Esophagus squamous epithelium (tissue), 5 donors: ENCODE measurements around the gene SPON2. TPM values are rescaled to one million over a fixed set of nuclear protein-coding genes. Genes with fewer than 3 reads are reported as not detected.

Experiments
- DNase-seq: peaks from one replicate; lab custom pipeline; 2025; lab: John Stamatoyannopoulos, UW
- H3K27ac ChIP-seq, 4 donors: fragments of 200-600 bp; sonication (generic); one replicate each; pipeline ENCODE4 v1.5.1; 2016 to 2019; ENCODE audit warnings: mild to moderate bottlenecking in 1 of 4
- H3K27me3 ChIP-seq, 4 donors: fragments of 200-600 bp; sonication (generic); 1 replicate in 3 of 4; 2 replicates in 1 of 4; pipeline versions ENCODE4 v1.5.1 to v1.6.0; 2017 to 2021; ENCODE audit warnings: antibody characterized with exemption in 1 of 4
- H3K36me3 ChIP-seq, 3 donors: fragments of 200-600 bp; sonication (generic); one replicate each; pipeline ENCODE4 v1.5.1; 2016 to 2019
- H3K4me1 ChIP-seq, 3 donors: fragments of 200-600 bp; sonication (generic); one replicate each; pipeline ENCODE4 v1.5.1; 2017 to 2019
- H3K4me3 ChIP-seq, 4 donors: fragments of 200-600 bp; sonication (generic); 1 replicate in 3 of 4; 2 replicates in 1 of 4; pipeline ENCODE4 v1.5.1; 2016 to 2019; ENCODE audit warnings: mild to moderate bottlenecking in 2 of 4, moderate library complexity in 1 of 4
- H3K9me3 ChIP-seq, 3 donors: fragments of 200-600 bp; sonication (generic); one replicate each; pipeline ENCODE4 v1.5.1; 2016 to 2019
- POLR2A ChIP-seq, 4 donors: fragments of 450-650 bp; IDR thresholded peaks; one replicate each; pipeline ENCODE4 v1.6.1; 2017; ENCODE audit warnings: antibody characterized with exemption in 4 of 4, mild to moderate bottlenecking in 4 of 4, moderate library complexity in 3 of 4
- WGBS, 2 donors: methylation state at CpG; one replicate each; pipeline ENCODE4 v1.1.5; 2018; 5-methylcytosine and 5-hydroxymethylcytosine counted together
- intact Hi-C: fragments of 100-400 bp; cut with DNase I; formaldehyde crosslinking; loops from one replicate; pipeline ENCODE4 v1.15.0; 2022
- total RNA-seq, 4 donors: library from RNA; depleted of rRNA; stranded (reverse); fragments of >200 nt; gene quantifications; one replicate each; pipeline ENCODE4 v1.1.0, GENCODE V29; 2016
- TF ChIP-seq, protein P1 (sequence below), 6 experiments: fragments of 450-650 bp in 4 of 6; fragments of 200-600 bp in 2 of 6; sonication (generic) in 2 of 6; IDR thresholded peaks; one replicate each; pipeline ENCODE4 v1.5.1; 2016 to 2019; ENCODE audit warnings: antibody characterized with exemption in 6 of 6, mild to moderate bottlenecking in 4 of 6, moderate library complexity in 4 of 6
- donor health status: DM: yes; HTN: yes; CAD: no.

SPON2 gene
- total RNA-seq, 4 donors from 2014 or later, result 14.5 to 53.4 (median 21.3) TPM

DNA sequence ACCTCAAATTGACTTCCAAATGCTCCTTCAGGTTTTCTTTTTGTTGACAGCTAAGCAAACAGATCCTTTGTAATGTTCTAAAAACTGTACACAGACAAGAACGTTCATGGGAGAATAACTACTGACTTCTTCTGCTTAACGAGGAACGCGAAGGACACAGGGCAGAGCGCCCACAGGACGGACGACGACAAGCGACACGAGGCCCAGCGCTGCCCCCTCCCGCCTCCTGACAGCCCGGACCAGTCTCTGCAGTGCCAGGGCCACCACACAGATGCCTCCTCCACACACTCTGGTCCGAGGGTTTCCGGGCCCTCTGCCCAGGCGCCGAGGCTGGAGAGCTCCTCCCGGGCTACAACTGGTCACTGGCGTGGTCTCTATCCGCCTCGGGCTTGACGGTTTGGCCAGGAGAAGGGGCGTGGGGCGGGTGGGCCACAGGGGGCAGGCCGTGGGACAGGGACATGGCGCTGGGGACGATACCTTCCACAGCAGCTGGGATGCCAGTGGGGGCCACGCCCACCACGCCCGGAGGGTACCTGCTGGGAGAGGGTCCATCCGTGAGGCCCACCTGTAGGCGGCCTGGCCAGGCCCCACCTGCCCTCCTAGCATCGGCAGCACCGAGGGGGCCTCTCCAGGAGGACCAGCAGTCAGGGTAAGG lies 39.6 kb upstream of the SPON2 start:
- intact Hi-C loops, result no loop called here
- TF ChIP-seq, protein P1, sequence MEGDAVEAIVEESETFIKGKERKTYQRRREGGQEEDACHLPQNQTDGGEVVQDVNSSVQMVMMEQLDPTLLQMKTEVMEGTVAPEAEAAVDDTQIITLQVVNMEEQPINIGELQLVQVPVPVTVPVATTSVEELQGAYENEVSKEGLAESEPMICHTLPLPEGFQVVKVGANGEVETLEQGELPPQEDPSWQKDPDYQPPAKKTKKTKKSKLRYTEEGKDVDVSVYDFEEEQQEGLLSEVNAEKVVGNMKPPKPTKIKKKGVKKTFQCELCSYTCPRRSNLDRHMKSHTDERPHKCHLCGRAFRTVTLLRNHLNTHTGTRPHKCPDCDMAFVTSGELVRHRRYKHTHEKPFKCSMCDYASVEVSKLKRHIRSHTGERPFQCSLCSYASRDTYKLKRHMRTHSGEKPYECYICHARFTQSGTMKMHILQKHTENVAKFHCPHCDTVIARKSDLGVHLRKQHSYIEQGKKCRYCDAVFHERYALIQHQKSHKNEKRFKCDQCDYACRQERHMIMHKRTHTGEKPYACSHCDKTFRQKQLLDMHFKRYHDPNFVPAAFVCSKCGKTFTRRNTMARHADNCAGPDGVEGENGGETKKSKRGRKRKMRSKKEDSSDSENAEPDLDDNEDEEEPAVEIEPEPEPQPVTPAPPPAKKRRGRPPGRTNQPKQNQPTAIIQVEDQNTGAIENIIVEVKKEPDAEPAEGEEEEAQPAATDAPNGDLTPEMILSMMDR (IDR thresholded peaks at IDR 0.05), result no peak
- no peak for TF ChIP-seq POLR2A (IDR thresholded peaks at IDR 0.05)
- no peak for DNase-seq
- Histone ChIP-seq H3K36me3 (peaks cover 16 to 68% (median 43%) of the 10 kb centered on the region in 3 donors), H3K4me1 (peaks cover 79 to 100% (median 82%) of the 10 kb centered on the region in 3 donors), H3K9me3 (no peaks in the 10 kb centered on the region), H3K27me3 (no peaks in the 10 kb centered on the region), H3K27ac (peak overlapping the region; percentile 61 to 78 (median 77)), H3K4me3 (no peak overlapping the region)
- 43 to 56% methylated on average over 12 to 17 of the region's 34 CpGs for WGBS, 2 donors

DNA sequence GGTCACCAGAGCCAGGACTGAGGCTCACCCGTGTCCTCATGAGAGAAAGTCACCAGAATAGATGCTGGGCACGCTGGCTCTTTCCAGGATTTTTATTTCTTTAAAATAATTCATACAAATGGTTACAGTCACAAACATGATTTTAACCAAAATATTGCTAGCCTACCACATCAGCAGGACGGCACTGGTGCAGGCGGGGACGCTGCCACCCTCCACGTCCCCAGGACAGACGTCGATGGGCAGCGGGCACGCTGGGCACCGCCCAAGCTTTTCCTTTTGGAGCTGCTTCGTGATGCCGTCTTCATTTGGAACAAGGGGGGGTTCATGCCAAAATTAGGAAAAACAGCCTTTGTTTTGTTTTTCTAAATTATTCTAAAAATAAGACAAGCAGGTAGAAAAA lies 39.0 kb upstream of the SPON2 start:
- Histone ChIP-seq H3K27ac (peak overlapping the region; percentile 16 to 85 (median 77)), H3K36me3 (peaks cover 16 to 62% (median 37%) of the 10 kb centered on the region in 3 donors), H3K4me3 (no peak overlapping the region), H3K27me3 (no peaks in the 10 kb centered on the region), H3K4me1 (peaks cover 73 to 100% (median 76%) of the 10 kb centered on the region in 3 donors), H3K9me3 (no peaks in the 10 kb centered on the region)
- no peak for DNase-seq
- 51 to 58% methylated on average over 11 to 13 of the region's 13 CpGs for WGBS, 2 donors
- no peak for TF ChIP-seq POLR2A (IDR thresholded peaks at IDR 0.05)
- TF ChIP-seq, protein P1 (IDR thresholded peaks at IDR 0.05), result no peak
- intact Hi-C loops, result no loop called here

DNA sequence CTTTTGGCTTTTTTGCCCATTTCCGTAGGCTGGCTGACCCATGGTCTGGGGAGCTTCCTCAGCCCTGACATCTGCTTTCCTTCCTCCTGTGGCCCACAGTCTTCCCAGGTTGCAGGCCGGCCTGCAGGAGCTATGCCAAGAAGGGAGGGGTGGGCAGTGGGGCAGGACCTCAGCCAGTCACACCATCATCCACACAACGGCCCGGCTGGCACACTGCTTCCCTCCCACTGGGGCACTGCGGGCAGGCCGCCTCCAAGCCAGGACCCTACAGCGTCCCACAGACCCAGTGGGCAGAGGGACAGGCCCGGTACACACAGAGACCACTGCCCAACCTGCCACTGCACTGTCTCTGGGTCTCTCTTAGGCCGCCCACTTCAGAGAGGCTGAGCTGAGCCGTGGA lies 38.6 kb upstream of the SPON2 start:
- intact Hi-C loops, result no loop called here
- Histone ChIP-seq H3K27me3 (no peaks in the 10 kb centered on the region), H3K9me3 (no peaks in the 10 kb centered on the region), H3K36me3 (peaks cover 16 to 58% (median 33%) of the 10 kb centered on the region in 3 donors), H3K4me3 (no peak overlapping the region), H3K27ac (peak overlapping the region; percentile 16 to 85 (median 77)), H3K4me1 (peaks cover 69 to 100% (median 72%) of the 10 kb centered on the region in 3 donors)
- no peak for TF ChIP-seq POLR2A (IDR thresholded peaks at IDR 0.05)
- TF ChIP-seq, protein P1 (IDR thresholded peaks at IDR 0.05), result no peak
- WGBS, 2 donors, result 67 to 73% methylated on average over 1 to 4 of the region's 10 CpGs
- no peak for DNase-seq

DNA sequence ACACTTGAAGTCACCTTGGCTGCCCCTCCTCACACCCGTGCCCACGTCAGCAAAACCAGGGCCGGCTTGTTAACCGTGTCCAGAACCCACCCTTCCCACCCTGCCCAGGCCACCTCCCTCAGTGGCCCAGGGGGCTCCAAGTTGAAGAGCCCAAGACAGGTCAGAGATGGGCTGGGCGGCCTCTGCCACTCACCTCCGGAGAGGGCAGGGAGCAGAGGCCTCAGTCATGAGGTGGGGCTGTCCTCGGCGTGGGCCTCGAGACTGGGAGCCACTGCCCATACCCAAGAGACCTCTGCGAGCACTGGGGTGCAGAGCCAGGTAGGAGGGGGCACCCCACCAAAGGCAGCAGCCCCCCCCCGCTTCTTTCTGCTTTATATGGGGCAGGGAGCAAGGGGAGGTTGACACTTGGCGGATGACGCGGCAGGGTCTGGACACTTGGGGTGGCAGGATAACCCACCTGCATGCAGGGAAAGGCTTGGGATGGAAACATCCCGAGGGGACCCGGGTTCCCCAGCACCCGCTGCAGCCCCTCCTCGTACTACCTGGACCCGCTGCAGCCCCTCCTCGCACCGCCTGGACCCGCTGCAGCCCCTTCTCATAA lies 38.0 kb upstream of the SPON2 start:
- Histone ChIP-seq H3K9me3 (no peaks in the 10 kb centered on the region), H3K27ac (peak overlapping the region; percentile 36 to 85 (median 78)), H3K36me3 (peaks cover 16 to 51% (median 29%) of the 10 kb centered on the region in 3 donors), H3K27me3 (no peaks in the 10 kb centered on the region), H3K4me3 (peak overlapping the region in 1 of 4 donors; percentile 3), H3K4me1 (peaks cover 62 to 100% (median 65%) of the 10 kb centered on the region in 3 donors)
- WGBS, 2 donors, result 80 to 85% methylated on average over 2 to 6 of the region's 22 CpGs
- TF ChIP-seq, protein P1 (IDR thresholded peaks at IDR 0.05), result no peak
- no peak for TF ChIP-seq POLR2A (IDR thresholded peaks at IDR 0.05)
- no peak for DNase-seq
- intact Hi-C loops, result no loop called here

DNA sequence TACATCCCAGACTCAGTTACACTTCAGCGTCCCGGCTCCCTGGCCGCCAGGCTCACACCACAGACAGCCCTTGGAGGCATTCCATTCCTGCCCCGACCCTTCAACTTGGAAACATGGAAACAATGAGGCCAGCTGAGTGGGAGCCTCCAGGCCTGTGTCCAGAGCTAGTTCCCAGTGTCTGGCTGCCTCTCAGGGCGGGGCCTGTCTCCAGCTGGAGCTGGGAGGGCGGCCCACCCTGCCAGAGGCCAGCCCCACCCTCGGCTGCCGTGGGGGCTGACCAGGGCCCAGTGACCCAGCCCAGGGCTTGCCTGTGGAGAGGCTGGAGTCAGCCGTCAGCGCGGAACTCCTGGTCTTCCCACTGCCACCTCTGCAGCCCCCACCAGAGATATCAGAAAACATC lies 37.4 kb upstream of the SPON2 start:
- no peak for DNase-seq
- peak overlapping the region; percentile 36 to 85 (median 78) for H3K27ac ChIP-seq
- peak overlapping the region in 1 of 4 donors; percentile 3 for H3K4me3 ChIP-seq
- no peaks in the 10 kb centered on the region for H3K9me3 ChIP-seq
- peaks cover 16 to 46% (median 25%) of the 10 kb centered on the region in 3 donors for H3K36me3 ChIP-seq
- TF ChIP-seq, protein P1 (IDR thresholded peaks at IDR 0.05), result no peak
- no peak for TF ChIP-seq POLR2A (IDR thresholded peaks at IDR 0.05)
- WGBS, 2 donors, result no CpG with 5 or more reads among the region's 11 CpGs
- peaks cover 57 to 100% (median 60%) of the 10 kb centered on the region in 3 donors for H3K4me1 ChIP-seq
- intact Hi-C loops, result no loop called here
- H3K27me3 ChIP-seq, result no peaks in the 10 kb centered on the region
